ENCODE measurements around the gene CKAP5.

Gene CKAP5

DNA sequence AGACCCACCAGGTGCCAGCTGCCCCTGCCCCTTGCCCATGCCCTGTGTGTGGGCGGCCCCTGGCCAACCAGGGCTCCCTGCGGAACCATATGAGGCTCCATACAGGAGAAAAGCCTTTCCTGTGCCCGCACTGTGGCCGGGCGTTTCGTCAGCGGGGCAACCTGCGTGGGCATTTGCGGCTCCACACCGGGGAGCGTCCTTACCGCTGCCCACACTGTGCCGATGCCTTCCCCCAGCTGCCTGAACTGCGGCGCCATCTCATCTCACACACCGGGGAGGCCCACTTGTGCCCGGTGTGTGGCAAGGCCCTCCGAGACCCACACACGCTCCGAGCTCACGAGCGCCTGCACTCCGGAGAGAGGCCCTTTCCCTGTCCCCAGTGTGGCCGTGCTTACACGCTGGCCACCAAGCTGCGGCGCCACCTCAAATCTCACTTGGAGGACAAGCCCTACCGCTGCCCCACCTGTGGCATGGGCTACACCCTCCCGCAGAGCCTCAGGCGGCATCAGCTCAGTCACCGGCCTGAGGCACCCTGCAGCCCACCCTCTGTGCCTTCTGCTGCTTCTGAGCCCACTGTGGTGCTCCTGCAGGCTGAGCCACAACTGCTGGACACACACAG lies 140.9 kb downstream of the CKAP5 start:
- Histone ChIP-seq H3K4me3 (ENCODE audit: low read length) (no peak overlapping the region), H3F3A (ENCODE audit: control insufficient read depth, insufficient read depth) (no peaks in the 10 kb centered on the region), H3K27ac (ENCODE audit: low read depth, low read length) (no peak overlapping the region), H3K4me2 (ENCODE audit: low read length) (no peak overlapping the region), H3K79me2 (ENCODE audit: control insufficient read depth, low read length) (peaks cover 35% of the 10 kb centered on the region), H3K4me1 (ENCODE audit: control insufficient read depth, low read length) (peaks cover 16% of the 10 kb centered on the region), H4K20me1 (ENCODE audit: control insufficient read depth, insufficient read depth, low read depth, low read length) (no peaks in the 10 kb centered on the region), H3K9me3 (ENCODE audit: control insufficient read depth, insufficient read depth, low read length) (no peaks in the 10 kb centered on the region), H3K27me3 (ENCODE audit: control insufficient read depth, low read length) (no peaks in the 10 kb centered on the region), H3K36me3 (ENCODE audit: control insufficient read depth, low read length) (peaks cover 54% of the 10 kb centered on the region), H3K9me2 (replicated peaks; ENCODE audit: control insufficient read depth, low read length) (no peaks in the 10 kb centered on the region)
- TF ChIP-seq, protein P1, sequence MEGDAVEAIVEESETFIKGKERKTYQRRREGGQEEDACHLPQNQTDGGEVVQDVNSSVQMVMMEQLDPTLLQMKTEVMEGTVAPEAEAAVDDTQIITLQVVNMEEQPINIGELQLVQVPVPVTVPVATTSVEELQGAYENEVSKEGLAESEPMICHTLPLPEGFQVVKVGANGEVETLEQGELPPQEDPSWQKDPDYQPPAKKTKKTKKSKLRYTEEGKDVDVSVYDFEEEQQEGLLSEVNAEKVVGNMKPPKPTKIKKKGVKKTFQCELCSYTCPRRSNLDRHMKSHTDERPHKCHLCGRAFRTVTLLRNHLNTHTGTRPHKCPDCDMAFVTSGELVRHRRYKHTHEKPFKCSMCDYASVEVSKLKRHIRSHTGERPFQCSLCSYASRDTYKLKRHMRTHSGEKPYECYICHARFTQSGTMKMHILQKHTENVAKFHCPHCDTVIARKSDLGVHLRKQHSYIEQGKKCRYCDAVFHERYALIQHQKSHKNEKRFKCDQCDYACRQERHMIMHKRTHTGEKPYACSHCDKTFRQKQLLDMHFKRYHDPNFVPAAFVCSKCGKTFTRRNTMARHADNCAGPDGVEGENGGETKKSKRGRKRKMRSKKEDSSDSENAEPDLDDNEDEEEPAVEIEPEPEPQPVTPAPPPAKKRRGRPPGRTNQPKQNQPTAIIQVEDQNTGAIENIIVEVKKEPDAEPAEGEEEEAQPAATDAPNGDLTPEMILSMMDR (IDR thresholded peaks at IDR 0.05; ENCODE audit: low read depth, low read length, poor library complexity, severe bottlenecking) = no peak
- TF ChIP-seq EZH2phosphoT487 (IDR thresholded peaks at IDR 0.05; ENCODE audit: borderline replicate concordance, low read length) = no peak

DNA sequence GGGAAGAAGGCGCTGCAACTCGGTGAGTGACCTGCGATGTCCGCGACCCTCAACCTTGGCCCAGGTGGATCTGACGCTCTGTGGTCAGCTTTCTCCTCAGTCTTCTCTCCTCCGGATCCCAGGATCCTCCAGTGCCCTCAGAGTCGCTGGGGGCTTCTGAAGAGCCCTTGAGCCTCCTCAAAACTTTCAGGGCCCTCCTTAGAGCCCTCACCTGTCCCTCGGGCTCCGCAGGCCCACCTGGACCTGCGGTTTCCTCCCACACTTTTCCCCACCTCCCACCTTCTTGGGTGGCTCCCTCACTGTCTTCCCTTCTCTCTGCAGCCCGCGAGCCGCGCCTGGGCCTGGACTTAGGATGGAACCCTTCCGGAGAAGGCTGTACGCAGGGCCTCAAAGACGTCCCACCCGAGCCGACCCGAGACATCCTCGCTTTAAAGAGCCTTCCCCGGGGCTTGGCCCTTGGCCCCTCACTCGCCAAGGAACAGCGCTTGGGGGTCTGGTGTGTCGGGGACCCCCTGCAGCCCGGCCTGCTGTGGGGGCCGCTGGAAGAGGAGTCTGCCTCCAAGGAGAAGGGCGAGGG lies 144.9 kb downstream of the CKAP5 start:
- peak overlapping the region; percentile 69 for H3K27ac ChIP-seq (ENCODE audit: low read depth, low read length)
- H3K4me1 ChIP-seq (ENCODE audit: control insufficient read depth, low read length) = peaks cover 28% of the 10 kb centered on the region
- H4K20me1 ChIP-seq (ENCODE audit: control insufficient read depth, insufficient read depth, low read depth, low read length) = no peaks in the 10 kb centered on the region; the same call in 1 of the 2 replicates
- no peaks in the 10 kb centered on the region for H3K9me2 ChIP-seq (replicated peaks; ENCODE audit: control insufficient read depth, low read length)
- H3F3A ChIP-seq (ENCODE audit: control insufficient read depth, insufficient read depth) = no peaks in the 10 kb centered on the region
- no peaks in the 10 kb centered on the region for H3K27me3 ChIP-seq (ENCODE audit: control insufficient read depth, low read length)
- peaks cover 59% of the 10 kb centered on the region for H3K79me2 ChIP-seq (ENCODE audit: control insufficient read depth, low read length)
- no peaks in the 10 kb centered on the region for H3K9me3 ChIP-seq (ENCODE audit: control insufficient read depth, insufficient read depth, low read length)
- H3K4me3 ChIP-seq (ENCODE audit: low read length) = peak overlapping the region; percentile 91
- peaks cover 40% of the 10 kb centered on the region for H3K36me3 ChIP-seq (ENCODE audit: control insufficient read depth, low read length)
- no peak for TF ChIP-seq EZH2phosphoT487 (IDR thresholded peaks at IDR 0.05; ENCODE audit: borderline replicate concordance, low read length)
- TF ChIP-seq, protein P1 (IDR thresholded peaks at IDR 0.05; ENCODE audit: low read depth, low read length, poor library complexity, severe bottlenecking) = no peak
- H3K4me2 ChIP-seq (ENCODE audit: low read length) = peak overlapping the region; percentile 88

DNA sequence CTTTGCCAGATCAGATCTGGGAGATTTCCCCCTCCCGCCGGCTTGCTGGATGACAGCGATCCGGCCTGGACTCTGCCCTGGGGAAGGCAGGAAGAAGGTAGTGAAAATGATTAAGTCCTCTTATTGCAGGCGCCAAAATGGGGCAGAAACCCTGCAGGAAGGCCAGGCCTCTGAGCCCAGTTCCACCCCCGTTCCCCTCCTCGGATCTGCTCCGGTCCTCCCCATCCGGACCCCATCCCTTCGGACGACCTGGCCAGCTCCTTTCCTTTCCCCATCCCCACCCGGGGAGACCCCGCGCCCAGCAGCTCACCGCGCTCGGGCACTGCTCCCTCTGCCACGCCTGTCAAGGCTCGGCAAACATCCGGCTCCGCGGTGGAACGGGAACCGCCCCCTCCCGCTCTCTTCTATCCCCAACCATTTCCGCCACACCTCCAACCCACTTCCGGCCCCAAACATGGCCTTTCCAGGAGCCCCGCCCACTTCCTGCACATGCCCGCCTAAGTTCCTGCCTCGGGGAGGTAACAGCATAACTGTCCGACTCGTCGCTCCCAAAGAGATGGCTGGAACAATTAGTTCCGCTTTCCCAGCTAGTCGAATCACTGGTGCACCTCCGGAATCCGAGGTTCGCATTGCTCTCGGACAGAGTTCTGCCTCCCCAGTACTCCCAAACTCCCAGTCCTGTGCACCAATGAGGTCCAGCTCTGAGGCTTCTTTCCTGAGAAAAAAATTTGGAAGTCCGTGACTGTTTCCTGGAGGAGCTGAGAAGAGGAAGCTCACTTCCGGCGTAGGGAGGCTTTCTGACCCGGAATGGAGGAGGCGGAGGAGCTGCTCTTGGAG lies 145.6 kb downstream of the CKAP5 start, which contains the start of the genes ARHGAP1 and ZNF408:
Gene ARHGAP1 (minus strand): TSS at position 379 of the 837 bp plus-strand sequence. CDS start 4,512 bp downstream, outside the sequence.
Gene ZNF408 (plus strand): TSS at position 791 of the 837 bp plus-strand sequence. CDS start 17 bp downstream, at position 808.
- Histone ChIP-seq H3K9me2 (replicated peaks; ENCODE audit: control insufficient read depth, low read length) (no peaks in the 10 kb centered on the region), H3K27ac (ENCODE audit: low read depth, low read length) (peak within 1 kb of the TSS; percentile 69), H3K4me3 (ENCODE audit: low read length) (peak within 1 kb of the TSS; percentile 91), H3K4me1 (ENCODE audit: control insufficient read depth, low read length) (peaks cover 28% of the 10 kb centered on the region), H3K36me3 (ENCODE audit: control insufficient read depth, low read length) (peaks cover 39% of the 10 kb centered on the region), H3K79me2 (ENCODE audit: control insufficient read depth, low read length) (peaks cover 59% of the 10 kb centered on the region), H3F3A (ENCODE audit: control insufficient read depth, insufficient read depth) (no peaks in the 10 kb centered on the region), H3K27me3 (ENCODE audit: control insufficient read depth, low read length) (no peaks in the 10 kb centered on the region), H3K4me2 (ENCODE audit: low read length) (peak within 1 kb of the TSS; percentile 88), H4K20me1 (ENCODE audit: control insufficient read depth, insufficient read depth, low read depth, low read length) (no peaks in the 10 kb centered on the region; the same call in 1 of the 2 replicates), H3K9me3 (ENCODE audit: control insufficient read depth, insufficient read depth, low read length) (no peaks in the 10 kb centered on the region)
- TF ChIP-seq, protein P1 (IDR thresholded peaks at IDR 0.05; ENCODE audit: low read depth, low read length, poor library complexity, severe bottlenecking) = no peak
- no peak for TF ChIP-seq EZH2phosphoT487 (IDR thresholded peaks at IDR 0.05; ENCODE audit: borderline replicate concordance, low read length)

Data from DOHH2 (cell line).